ENCODE results near the gene CYP19A1.

Gene CYP19A1

DNA sequence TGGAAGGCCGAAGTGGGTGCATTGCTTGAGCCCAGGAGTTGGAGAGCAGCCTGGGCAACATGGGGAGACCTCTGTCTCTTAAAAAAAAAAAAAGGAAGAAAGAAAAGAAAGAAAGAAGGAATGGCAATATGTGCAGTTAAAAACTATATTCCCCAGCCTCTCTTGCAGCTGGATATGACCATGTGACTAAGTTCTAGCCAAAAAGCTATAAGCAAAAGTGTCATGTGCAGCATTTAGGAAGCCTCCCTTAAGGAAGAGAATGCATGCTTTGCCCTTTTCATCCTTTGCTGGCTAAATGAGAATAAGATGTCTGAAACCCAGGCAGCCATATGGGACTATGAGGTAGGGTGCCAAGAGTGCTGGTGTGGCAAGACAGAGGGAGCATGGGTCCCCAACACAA, 21.8 kb downstream of the CYP19A1 start:
- Histone ChIP-seq H3K36me3 (ENCODE audit: control insufficient read depth, insufficient read depth, low read length) (no peaks in the 10 kb centered on the region), H3K27me3 (ENCODE audit: control insufficient read depth, insufficient read depth, low read length) (no peaks in the 10 kb centered on the region), H3K4me3 (ENCODE audit: low read length) (no peak overlapping the region), H3K27ac (ENCODE audit: low read depth, low read length) (no peak overlapping the region), H3K4me1 (ENCODE audit: control insufficient read depth, insufficient read depth, low read length) (no peaks in the 10 kb centered on the region), H3K9ac (ENCODE audit: low read length) (no peak overlapping the region)

- Histone ChIP-seq H3K36me3 (ENCODE audit: control insufficient read depth, insufficient read depth, low read length) (no peaks in the 10 kb centered on the region), H3K27ac (ENCODE audit: low read depth, low read length) (no peak overlapping the region), H3K4me1 (ENCODE audit: control insufficient read depth, insufficient read depth, low read length) (no peaks in the 10 kb centered on the region), H3K9ac (ENCODE audit: low read length) (no peak overlapping the region), H3K27me3 (ENCODE audit: control insufficient read depth, insufficient read depth, low read length) (no peaks in the 10 kb centered on the region), H3K4me3 (ENCODE audit: low read length) (no peak overlapping the region)
These were observed 22.7 kb downstream of the CYP19A1 start for GRCh38 chr15:51315726-51316125.

DNA sequence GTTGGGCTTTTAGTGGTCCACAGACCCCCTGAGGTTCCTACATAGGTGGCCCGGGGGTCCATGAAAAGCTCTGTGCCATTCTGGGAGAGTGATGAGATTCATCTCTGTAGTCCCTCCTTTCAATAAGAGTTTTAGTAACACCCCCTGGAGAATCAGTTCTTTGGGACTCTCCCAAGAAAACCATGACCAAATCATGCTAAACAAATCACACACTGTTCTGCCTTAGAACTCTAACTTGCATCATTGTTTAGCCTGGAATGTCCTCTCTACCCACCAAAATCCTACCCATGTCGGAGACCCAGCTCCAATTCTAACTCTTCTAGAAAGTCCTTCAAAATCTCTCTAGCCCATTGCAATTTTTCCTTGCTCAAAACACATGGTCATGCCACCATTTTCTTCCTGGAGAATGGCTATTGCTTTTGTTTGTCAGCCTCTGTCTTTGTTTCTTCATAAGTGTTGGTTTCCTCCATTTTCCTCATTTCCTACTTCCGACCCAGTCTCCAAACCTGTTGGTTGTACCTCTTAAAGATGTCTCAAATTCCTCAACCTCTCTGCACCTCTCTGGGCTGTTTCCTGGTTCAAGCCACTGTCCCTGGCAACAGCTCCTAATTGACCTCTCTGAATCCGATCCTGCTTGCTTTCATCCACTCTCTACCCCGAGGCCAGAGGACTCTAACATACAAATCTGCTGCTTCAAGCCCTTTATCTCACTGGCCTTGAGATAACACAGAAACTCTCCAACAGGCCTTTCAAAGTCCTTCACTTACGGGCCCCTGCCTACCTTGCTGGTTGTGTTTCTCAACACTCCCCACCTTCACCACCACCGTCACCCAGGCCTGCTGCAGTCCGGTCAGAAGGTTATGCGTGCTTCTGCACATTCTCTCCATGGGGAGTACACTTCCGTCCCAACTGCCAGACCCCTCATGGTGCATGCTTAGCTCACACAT, 23.7 kb downstream of the CYP19A1 start:
- H3K27me3 ChIP-seq (ENCODE audit: control insufficient read depth, insufficient read depth, low read length), result no peaks in the 10 kb centered on the region
- H3K27ac ChIP-seq (ENCODE audit: low read depth, low read length), result no peak overlapping the region
- H3K9ac ChIP-seq (ENCODE audit: low read length), result no peak overlapping the region
- no peak overlapping the region for H3K4me3 ChIP-seq (ENCODE audit: low read length)
- no peaks in the 10 kb centered on the region for H3K4me1 ChIP-seq (ENCODE audit: control insufficient read depth, insufficient read depth, low read length)
- no peaks in the 10 kb centered on the region for H3K36me3 ChIP-seq (ENCODE audit: control insufficient read depth, insufficient read depth, low read length)

GRCh38 chr15:51313644-51314280, 24.6 kb downstream of the CYP19A1 start:
- H3K36me3 ChIP-seq (ENCODE audit: control insufficient read depth, insufficient read depth, low read length), result no peaks in the 10 kb centered on the region
- H3K27ac ChIP-seq (ENCODE audit: low read depth, low read length), result no peak overlapping the region
- no peak overlapping the region for H3K4me3 ChIP-seq (ENCODE audit: low read length)
- H3K4me1 ChIP-seq (ENCODE audit: control insufficient read depth, insufficient read depth, low read length), result no peaks in the 10 kb centered on the region
- H3K27me3 ChIP-seq (ENCODE audit: control insufficient read depth, insufficient read depth, low read length), result no peaks in the 10 kb centered on the region
- H3K9ac ChIP-seq (ENCODE audit: low read length), result no peak overlapping the region

GRCh38 chr15:51313074-51313393, 25.4 kb downstream of the CYP19A1 start:
- no peak overlapping the region for H3K27ac ChIP-seq (ENCODE audit: low read depth, low read length)
- no peaks in the 10 kb centered on the region for H3K27me3 ChIP-seq (ENCODE audit: control insufficient read depth, insufficient read depth, low read length)
- no peak overlapping the region for H3K9ac ChIP-seq (ENCODE audit: low read length)
- no peaks in the 10 kb centered on the region for H3K36me3 ChIP-seq (ENCODE audit: control insufficient read depth, insufficient read depth, low read length)
- H3K4me1 ChIP-seq (ENCODE audit: control insufficient read depth, insufficient read depth, low read length), result no peaks in the 10 kb centered on the region
- H3K4me3 ChIP-seq (ENCODE audit: low read length), result no peak overlapping the region

- Histone ChIP-seq H3K9ac (ENCODE audit: low read length) (no peak overlapping the region), H3K27ac (ENCODE audit: low read depth, low read length) (no peak overlapping the region), H3K4me1 (ENCODE audit: control insufficient read depth, insufficient read depth, low read length) (no peaks in the 10 kb centered on the region), H3K4me3 (ENCODE audit: low read length) (no peak overlapping the region), H3K36me3 (ENCODE audit: control insufficient read depth, insufficient read depth, low read length) (no peaks in the 10 kb centered on the region), H3K27me3 (ENCODE audit: control insufficient read depth, insufficient read depth, low read length) (no peaks in the 10 kb centered on the region)
These were observed 26.0 kb downstream of the CYP19A1 start for GRCh38 chr15:51312166-51313073.

- Histone ChIP-seq H3K9ac (ENCODE audit: low read length) (no peak overlapping the region), H3K36me3 (ENCODE audit: control insufficient read depth, insufficient read depth, low read length) (no peaks in the 10 kb centered on the region), H3K27ac (ENCODE audit: low read depth, low read length) (no peak overlapping the region), H3K4me3 (ENCODE audit: low read length) (no peak overlapping the region), H3K27me3 (ENCODE audit: control insufficient read depth, insufficient read depth, low read length) (no peaks in the 10 kb centered on the region), H3K4me1 (ENCODE audit: control insufficient read depth, insufficient read depth, low read length) (no peaks in the 10 kb centered on the region)
These were observed 26.9 kb downstream of the CYP19A1 start for GRCh38 chr15:51311510-51311909.

- Histone ChIP-seq H3K4me3 (ENCODE audit: low read length) (no peak overlapping the region), H3K27ac (ENCODE audit: low read depth, low read length) (no peak overlapping the region), H3K36me3 (ENCODE audit: control insufficient read depth, insufficient read depth, low read length) (no peaks in the 10 kb centered on the region), H3K9ac (ENCODE audit: low read length) (no peak overlapping the region), H3K4me1 (ENCODE audit: control insufficient read depth, insufficient read depth, low read length) (no peaks in the 10 kb centered on the region), H3K27me3 (ENCODE audit: control insufficient read depth, insufficient read depth, low read length) (no peaks in the 10 kb centered on the region)
These were observed 28.3 kb downstream of the CYP19A1 start for GRCh38 chr15:51310064-51310463.

GRCh38 chr15:51307811-51308210, 30.6 kb downstream of the CYP19A1 start:
- no peaks in the 10 kb centered on the region for H3K4me1 ChIP-seq (ENCODE audit: control insufficient read depth, insufficient read depth, low read length)
- no peak overlapping the region for H3K4me3 ChIP-seq (ENCODE audit: low read length)

GRCh38 chr15:51307325-51307724, 31.1 kb downstream of the CYP19A1 start:
- H3K4me1 ChIP-seq (ENCODE audit: control insufficient read depth, insufficient read depth, low read length), result no peaks in the 10 kb centered on the region
- no peak overlapping the region for H3K9ac ChIP-seq (ENCODE audit: low read length)
- H3K36me3 ChIP-seq (ENCODE audit: control insufficient read depth, insufficient read depth, low read length), result no peaks in the 10 kb centered on the region
- no peak overlapping the region for H3K27ac ChIP-seq (ENCODE audit: low read depth, low read length)
- no peaks in the 10 kb centered on the region for H3K27me3 ChIP-seq (ENCODE audit: control insufficient read depth, insufficient read depth, low read length)
- no peak overlapping the region for H3K4me3 ChIP-seq (ENCODE audit: low read length)

More at GRCh38 chr15:51307811-51308210, 30.6 kb downstream of the CYP19A1 start:
- H3K36me3 ChIP-seq (ENCODE audit: control insufficient read depth, insufficient read depth, low read length), result no peaks in the 10 kb centered on the region
- no peak overlapping the region for H3K9ac ChIP-seq (ENCODE audit: low read length)
- no peak overlapping the region for H3K27ac ChIP-seq (ENCODE audit: low read depth, low read length)
- H3K27me3 ChIP-seq (ENCODE audit: control insufficient read depth, insufficient read depth, low read length), result no peaks in the 10 kb centered on the region

DNA sequence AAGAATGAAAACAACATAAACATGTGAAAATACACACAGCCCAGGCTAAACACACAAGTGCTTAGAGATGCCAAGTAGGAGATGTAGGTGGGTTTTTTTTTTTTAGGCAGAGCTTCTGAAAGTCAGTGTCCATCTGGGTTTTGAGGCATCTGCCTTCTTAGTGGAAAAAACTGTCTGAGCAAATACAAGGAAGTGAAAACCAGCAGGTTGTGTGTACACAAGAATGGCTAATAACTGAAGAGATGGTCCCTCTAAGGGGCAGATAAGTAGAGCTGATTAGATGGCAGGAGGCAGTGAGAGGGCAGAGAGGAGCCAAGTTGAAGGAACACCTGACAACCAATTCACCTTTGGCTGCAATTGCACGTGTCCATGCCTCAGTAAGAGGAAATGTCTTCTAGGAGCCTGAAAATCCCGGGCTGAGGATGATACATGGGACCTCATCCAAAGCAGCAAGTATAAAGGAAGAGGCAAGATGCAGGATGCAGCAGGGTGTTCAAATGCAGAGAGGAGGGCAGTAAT, 34.9 kb downstream of the CYP19A1 start:
- no peaks in the 10 kb centered on the region for H3K4me1 ChIP-seq (ENCODE audit: control insufficient read depth, insufficient read depth, low read length)
- H3K9ac ChIP-seq (ENCODE audit: low read length), result no peak overlapping the region
- H3K4me3 ChIP-seq (ENCODE audit: low read length), result no peak overlapping the region
- H3K36me3 ChIP-seq (ENCODE audit: control insufficient read depth, insufficient read depth, low read length), result no peaks in the 10 kb centered on the region
- H3K27me3 ChIP-seq (ENCODE audit: control insufficient read depth, insufficient read depth, low read length), result no peaks in the 10 kb centered on the region
- H3K27ac ChIP-seq (ENCODE audit: low read depth, low read length), result no peak overlapping the region

- Histone ChIP-seq H3K9ac (ENCODE audit: low read length) (no peak overlapping the region), H3K36me3 (ENCODE audit: control insufficient read depth, insufficient read depth, low read length) (no peaks in the 10 kb centered on the region), H3K27ac (ENCODE audit: low read depth, low read length) (no peak overlapping the region), H3K27me3 (ENCODE audit: control insufficient read depth, insufficient read depth, low read length) (no peaks in the 10 kb centered on the region), H3K4me3 (ENCODE audit: low read length) (no peak overlapping the region), H3K4me1 (ENCODE audit: control insufficient read depth, insufficient read depth, low read length) (no peaks in the 10 kb centered on the region)
These were observed 35.9 kb downstream of the CYP19A1 start for GRCh38 chr15:51302480-51302879.

Measured in rectal smooth muscle tissue (tissue), 1 donor.